Astrocyte (in vitro differentiated cells and primary cell): Measurements from ENCODE around the gene WDCP. TPM values are rescaled to one million over a fixed set of nuclear protein-coding genes. Genes with fewer than 3 reads are reported as not detected.

Experiments
- DNase-seq: peaks from one replicate; pipeline ENCODE4 v3.0.0-alpha.2; 2010; ENCODE audit warnings: low read depth
- FAIRE-seq: peaks from 2 replicates; lab custom pipeline; 2011; peaks lifted over from hg19 to GRCh38; lab: Jason Lieb, UNC
- H2AFZ ChIP-seq: 2 replicates; pipeline ENCODE4 v1.6.0; 2012; ENCODE audit warnings: low read depth, low read length, inconsistent platforms
- H3K27ac ChIP-seq: 2 replicates; pipeline ENCODE4 v1.5.1; 2011; ENCODE audit warnings: low read depth, low read length, inconsistent platforms
- H3K27me3 ChIP-seq: 2 replicates; pipeline ENCODE4 v1.6.0; 2011; ENCODE audit warnings: low read length, inconsistent platforms; ENCODE audit not compliant: insufficient read depth
- H3K36me3 ChIP-seq: 2 replicates; pipeline ENCODE4 v1.5.1; 2011; ENCODE audit warnings: low read length, inconsistent platforms; ENCODE audit not compliant: insufficient read depth
- H3K4me1 ChIP-seq: 2 replicates; pipeline ENCODE4 v1.5.1; 2011; ENCODE audit warnings: low read length, inconsistent platforms; ENCODE audit not compliant: insufficient read depth
- H3K4me2 ChIP-seq: 2 replicates; pipeline ENCODE4 v1.6.0; 2012; ENCODE audit warnings: low read length, inconsistent platforms
- H3K4me3 ChIP-seq: 2 replicates; pipeline ENCODE4 v1.5.1; 2011; ENCODE audit warnings: low read depth, mild to moderate bottlenecking, low read length, inconsistent platforms; ENCODE audit not compliant: insufficient read depth
- H3K79me2 ChIP-seq: 2 replicates; pipeline ENCODE4 v1.6.0; 2012; ENCODE audit warnings: mild to moderate bottlenecking, low read length, inconsistent platforms; ENCODE audit not compliant: insufficient read depth
- H3K9ac ChIP-seq: 2 replicates; pipeline ENCODE4 v1.6.0; 2012; ENCODE audit warnings: mild to moderate bottlenecking, low read length, inconsistent platforms
- H3K9me3 ChIP-seq: 2 replicates; pipeline ENCODE4 v1.5.1; 2012; ENCODE audit warnings: low read depth, mild to moderate bottlenecking, low read length, inconsistent platforms; ENCODE audit not compliant: insufficient read depth
- H4K20me1 ChIP-seq: 2 replicates; pipeline ENCODE4 v1.6.0; 2012; ENCODE audit warnings: low read length, inconsistent platforms; ENCODE audit not compliant: insufficient read depth
- H3K27ac Mint-ChIP-seq: one replicate; pipeline ENCODE4 v1.8.0; 2021; ENCODE audit warnings: mild to moderate bottlenecking, mixed read lengths; ENCODE audit not compliant: unreplicated experiment
- H3K27me3 Mint-ChIP-seq: one replicate; pipeline ENCODE4 v1.8.0; 2021; ENCODE audit warnings: low read depth, mixed read lengths; ENCODE audit not compliant: unreplicated experiment
- H3K36me3 Mint-ChIP-seq: one replicate; pipeline ENCODE4 v1.8.0; 2021; ENCODE audit warnings: low read depth, mixed read lengths; ENCODE audit not compliant: unreplicated experiment
- H3K4me1 Mint-ChIP-seq: one replicate; pipeline ENCODE4 v1.8.0; 2021; ENCODE audit warnings: low read depth, mixed read lengths; ENCODE audit not compliant: unreplicated experiment
- H3K4me3 Mint-ChIP-seq: one replicate; pipeline ENCODE4 v1.8.0; 2021; ENCODE audit warnings: mild to moderate bottlenecking, moderate library complexity, mixed read lengths; ENCODE audit not compliant: unreplicated experiment
- H3K9me3 Mint-ChIP-seq: one replicate; pipeline ENCODE4 v1.8.0; 2021; ENCODE audit warnings: mild to moderate bottlenecking, mixed read lengths; ENCODE audit not compliant: unreplicated experiment
- EZH2 ChIP-seq: IDR thresholded peaks from 2 replicates; pipeline ENCODE4 v1.6.1; 2012; ENCODE audit warnings: mild to moderate bottlenecking, low read length, inconsistent platforms; ENCODE audit not compliant: insufficient read depth
- total RNA-seq: library from RNA; stranded (reverse); gene quantifications from 2 replicates; pipeline ENCODE4 v1.2.1, GENCODE V29; 2021
- TF ChIP-seq, protein P1 (sequence below): IDR thresholded peaks from 2 replicates; pipeline ENCODE4 v1.5.1; 2011; ENCODE audit warnings: low read depth, mild to moderate bottlenecking, inconsistent platforms, low read length, moderate library complexity; ENCODE audit not compliant: insufficient read depth

The WDCP gene
- total RNA-seq, 1 donor from 2014 or later, result 17.4 TPM

DNA sequence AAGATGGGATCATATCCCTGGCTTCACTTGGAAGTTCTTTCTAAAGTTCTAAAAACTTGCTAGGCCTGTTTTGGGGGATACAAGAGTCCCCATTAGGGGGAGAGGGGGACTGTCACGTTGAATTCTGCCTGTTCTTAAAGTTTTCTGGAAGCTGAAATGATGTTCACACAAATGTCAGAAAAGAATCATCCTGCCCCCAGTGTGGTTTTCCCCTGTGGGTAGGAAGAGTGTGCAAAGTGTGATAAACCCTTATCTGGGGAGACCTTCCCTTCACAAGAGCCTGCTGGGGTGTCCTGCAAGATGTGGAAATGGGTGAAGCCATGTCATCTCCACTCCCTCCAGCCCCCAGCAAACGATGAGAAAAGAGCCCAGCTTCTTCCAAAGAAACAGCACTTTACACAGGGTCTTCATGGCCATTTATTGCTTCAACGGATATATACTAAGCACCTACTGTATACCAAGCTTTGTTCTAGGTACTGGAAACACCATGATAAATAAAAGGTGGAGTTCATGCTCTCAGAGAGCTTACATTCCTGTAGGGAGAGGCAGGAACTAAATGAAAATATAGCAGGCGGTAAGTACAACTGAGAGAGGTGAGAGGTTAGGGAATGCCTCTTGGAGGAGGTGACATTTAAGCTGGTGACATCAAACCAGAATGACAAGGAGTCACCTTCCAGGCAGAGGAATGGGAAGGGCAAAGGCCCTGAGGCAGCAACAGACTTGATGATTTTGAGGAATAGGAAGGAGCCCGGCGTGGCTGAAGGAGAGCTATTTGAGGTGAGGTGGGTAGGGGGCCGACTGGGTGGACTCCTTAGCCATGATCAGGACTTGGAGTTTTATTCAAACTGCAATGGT, 35.7 kb downstream of the WDCP start:
- FAIRE-seq, result no peak
- Histone ChIP-seq H3K9me3 (no peaks in the 10 kb centered on the region), H3K4me1 (peaks cover 22% of the 10 kb centered on the region), H3K27ac (no peak overlapping the region), H3K9ac (no peak overlapping the region), H3K79me2 (no peaks in the 10 kb centered on the region), H2AFZ (no peak overlapping the region), H3K27me3 (peaks cover 10% of the 10 kb centered on the region), H3K36me3 (no peaks in the 10 kb centered on the region), H3K4me3 (no peak overlapping the region), H3K4me2 (no peak overlapping the region), H4K20me1 (no peaks in the 10 kb centered on the region)
- no peak for TF ChIP-seq EZH2
- TF ChIP-seq, protein P1, sequence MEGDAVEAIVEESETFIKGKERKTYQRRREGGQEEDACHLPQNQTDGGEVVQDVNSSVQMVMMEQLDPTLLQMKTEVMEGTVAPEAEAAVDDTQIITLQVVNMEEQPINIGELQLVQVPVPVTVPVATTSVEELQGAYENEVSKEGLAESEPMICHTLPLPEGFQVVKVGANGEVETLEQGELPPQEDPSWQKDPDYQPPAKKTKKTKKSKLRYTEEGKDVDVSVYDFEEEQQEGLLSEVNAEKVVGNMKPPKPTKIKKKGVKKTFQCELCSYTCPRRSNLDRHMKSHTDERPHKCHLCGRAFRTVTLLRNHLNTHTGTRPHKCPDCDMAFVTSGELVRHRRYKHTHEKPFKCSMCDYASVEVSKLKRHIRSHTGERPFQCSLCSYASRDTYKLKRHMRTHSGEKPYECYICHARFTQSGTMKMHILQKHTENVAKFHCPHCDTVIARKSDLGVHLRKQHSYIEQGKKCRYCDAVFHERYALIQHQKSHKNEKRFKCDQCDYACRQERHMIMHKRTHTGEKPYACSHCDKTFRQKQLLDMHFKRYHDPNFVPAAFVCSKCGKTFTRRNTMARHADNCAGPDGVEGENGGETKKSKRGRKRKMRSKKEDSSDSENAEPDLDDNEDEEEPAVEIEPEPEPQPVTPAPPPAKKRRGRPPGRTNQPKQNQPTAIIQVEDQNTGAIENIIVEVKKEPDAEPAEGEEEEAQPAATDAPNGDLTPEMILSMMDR, result no peak
- Mint-ChIP-seq H3K27ac (no peak overlapping the region), H3K4me3 (no peak overlapping the region), H3K27me3 (peaks cover 12% of the 10 kb centered on the region), H3K4me1 (peaks cover 7% of the 10 kb centered on the region), H3K36me3 (no peaks in the 10 kb centered on the region), H3K9me3 (no peaks in the 10 kb centered on the region)
- no peak for DNase-seq

DNA sequence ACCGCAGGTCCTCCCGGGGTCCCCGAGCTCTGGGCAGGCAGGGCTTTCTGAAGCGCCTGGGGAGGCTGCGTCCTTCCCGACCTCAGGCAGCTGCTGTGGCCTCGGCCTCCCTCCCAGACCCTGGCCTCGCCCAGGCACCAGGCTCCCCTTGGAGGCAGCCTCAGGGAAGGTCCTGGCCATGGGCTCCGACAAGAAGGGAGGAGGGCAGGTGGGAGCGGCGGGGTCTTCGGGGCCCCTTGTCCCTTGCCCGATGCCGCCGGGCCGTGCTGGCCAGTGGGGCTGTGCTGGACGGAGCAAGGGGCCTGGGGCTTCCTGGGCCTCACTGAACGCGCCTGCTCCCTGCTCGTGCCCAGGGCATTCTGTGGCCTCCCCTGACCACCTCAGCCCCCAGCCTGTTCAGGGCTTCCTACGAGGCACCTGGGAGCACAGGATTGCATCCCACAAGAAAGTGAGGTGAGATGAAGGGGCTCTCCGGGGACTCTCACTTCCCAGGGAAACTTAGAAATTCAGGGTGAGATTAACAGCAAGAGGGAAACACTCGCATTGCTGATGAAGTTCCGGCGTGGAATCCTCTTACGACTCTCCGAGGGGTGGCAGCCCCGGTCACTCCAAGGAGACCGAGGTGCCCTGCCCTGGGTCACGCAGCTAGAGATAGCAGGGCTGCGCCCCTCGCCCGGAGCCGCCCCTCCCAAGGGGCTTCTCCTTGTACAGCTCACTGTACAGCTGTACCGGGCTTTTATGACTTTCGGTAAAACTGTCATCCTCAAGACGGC, 36.5 kb downstream of the WDCP start:
- Mint-ChIP-seq H3K36me3 (no peaks in the 10 kb centered on the region), H3K27me3 (peaks cover 12% of the 10 kb centered on the region), H3K9me3 (no peaks in the 10 kb centered on the region), H3K4me1 (peaks cover 3% of the 10 kb centered on the region), H3K27ac (no peak overlapping the region), H3K4me3 (no peak overlapping the region)
- H4K20me1 ChIP-seq, result no peaks in the 10 kb centered on the region
- no peaks in the 10 kb centered on the region for H3K79me2 ChIP-seq
- peak overlapping the region; percentile 51 for H3K4me3 ChIP-seq
- no peak for FAIRE-seq
- H3K27me3 ChIP-seq, result peaks cover 10% of the 10 kb centered on the region
- no peak overlapping the region for H3K27ac ChIP-seq
- DNase-seq, result no peak
- peaks cover 14% of the 10 kb centered on the region for H3K4me1 ChIP-seq
- H3K9me3 ChIP-seq, result no peaks in the 10 kb centered on the region
- no peaks in the 10 kb centered on the region for H3K36me3 ChIP-seq
- TF ChIP-seq EZH2, result no peak
- TF ChIP-seq, protein P1, result no peak
- peak overlapping the region; percentile 66 for H2AFZ ChIP-seq
- peak overlapping the region; percentile 85 for H3K4me2 ChIP-seq
- peak overlapping the region; percentile 55 for H3K9ac ChIP-seq
